Hepatic stellate cell (primary cell): Measurements from ENCODE around the gene DENND10.
"Not testable (repeated sequence)": the region's sequence is repeated elsewhere in the genome, so short reads cannot be mapped to it uniquely, and the experiment has no call there.

ENCODE experiments used
- DNase-seq: peaks from one replicate; pipeline ENCODE4 v3.0.0; 2011; ENCODE audit warnings: low spot score

DENND10 gene

DNA sequence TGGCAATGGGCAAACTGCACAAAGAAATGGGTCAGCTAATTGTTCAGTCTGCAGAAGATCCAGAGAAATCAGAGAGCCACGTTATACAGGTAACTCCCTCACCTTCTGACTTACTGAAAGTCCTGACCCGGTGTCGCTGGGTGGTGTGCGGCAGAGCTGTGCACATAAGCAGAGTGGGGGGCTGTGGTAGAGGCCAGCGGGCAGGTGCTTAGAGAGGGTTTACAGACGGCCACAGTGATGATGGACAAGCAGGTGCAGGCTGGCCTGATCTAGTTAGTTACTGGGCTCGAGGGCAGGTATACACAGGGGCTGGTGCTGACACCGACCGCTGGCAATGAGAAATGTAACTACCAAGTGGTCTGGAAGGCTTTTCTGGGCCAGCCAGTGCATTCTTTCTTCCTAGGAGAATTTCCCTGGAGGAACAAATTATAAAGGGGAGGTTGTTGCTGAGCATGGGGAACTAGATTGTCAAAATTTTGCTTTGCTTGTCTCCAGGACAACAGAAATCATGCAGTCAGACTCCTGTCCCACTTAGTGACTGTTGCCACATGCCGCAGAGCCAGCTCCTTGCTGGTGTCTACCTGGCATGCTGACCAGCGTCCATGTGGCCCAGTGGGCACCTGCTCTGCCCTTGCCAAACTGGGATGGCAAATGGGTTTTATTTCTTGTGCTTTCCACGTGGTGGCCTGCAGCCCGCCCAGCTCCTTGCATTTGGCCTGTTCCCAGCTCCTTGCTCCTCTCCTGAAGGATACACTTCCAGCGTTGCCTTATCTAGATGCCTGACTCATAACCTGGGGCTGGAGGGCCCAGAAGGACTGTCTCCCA is 28.8 kb downstream of the DENND10 start:
- no peak for DNase-seq

GRCh38 chr10:119133949-119134348 is 30.0 kb downstream of the DENND10 start:
- no peak for DNase-seq

DNA sequence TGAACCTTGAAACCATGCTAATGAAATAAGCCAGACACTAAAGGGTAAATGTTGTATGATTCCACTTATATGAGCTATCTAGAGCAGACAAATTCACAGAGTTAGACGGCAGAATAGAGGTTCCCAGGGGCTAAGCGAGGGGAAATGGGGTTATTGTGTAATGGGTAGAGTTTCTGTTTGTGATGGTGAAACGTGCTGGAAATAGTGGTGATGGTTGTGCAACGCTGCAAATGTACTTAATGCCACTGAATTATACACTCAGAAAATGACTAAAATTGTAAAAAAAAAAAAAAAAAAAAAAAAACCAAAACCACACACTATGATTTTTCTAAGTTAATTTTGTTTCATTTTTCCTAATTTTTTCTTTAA is 31.6 kb downstream of the DENND10 start:
- DNase-seq, result no peak

- DNase-seq, result no peak
Observed at GRCh38 chr10:119136084-119136483, 32.2 kb downstream of the DENND10 start.

DNA sequence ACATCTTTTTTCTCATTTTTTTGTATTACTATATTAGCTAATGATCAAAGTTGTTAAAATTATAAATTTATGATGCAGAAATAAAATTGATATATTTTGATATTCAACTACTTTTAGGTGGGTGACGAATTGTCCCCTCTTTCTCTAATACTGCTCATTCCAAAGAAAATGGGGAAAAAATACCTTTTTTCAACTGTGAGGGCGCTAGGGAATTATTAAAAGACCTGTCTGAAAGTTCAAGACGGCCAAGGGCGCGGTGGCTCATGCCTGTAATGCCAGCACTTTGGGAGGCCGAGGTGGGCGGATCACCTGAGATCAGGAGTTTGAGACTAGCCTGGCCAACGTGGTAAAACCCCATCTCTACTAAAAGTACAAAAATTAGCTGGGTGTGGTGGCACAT is 34.0 kb downstream of the DENND10 start:
- not testable (repeated sequence) for DNase-seq

GRCh38 chr10:119138346-119139306 is 34.7 kb downstream of the DENND10 start:
- DNase-seq, result no peak

DNA sequence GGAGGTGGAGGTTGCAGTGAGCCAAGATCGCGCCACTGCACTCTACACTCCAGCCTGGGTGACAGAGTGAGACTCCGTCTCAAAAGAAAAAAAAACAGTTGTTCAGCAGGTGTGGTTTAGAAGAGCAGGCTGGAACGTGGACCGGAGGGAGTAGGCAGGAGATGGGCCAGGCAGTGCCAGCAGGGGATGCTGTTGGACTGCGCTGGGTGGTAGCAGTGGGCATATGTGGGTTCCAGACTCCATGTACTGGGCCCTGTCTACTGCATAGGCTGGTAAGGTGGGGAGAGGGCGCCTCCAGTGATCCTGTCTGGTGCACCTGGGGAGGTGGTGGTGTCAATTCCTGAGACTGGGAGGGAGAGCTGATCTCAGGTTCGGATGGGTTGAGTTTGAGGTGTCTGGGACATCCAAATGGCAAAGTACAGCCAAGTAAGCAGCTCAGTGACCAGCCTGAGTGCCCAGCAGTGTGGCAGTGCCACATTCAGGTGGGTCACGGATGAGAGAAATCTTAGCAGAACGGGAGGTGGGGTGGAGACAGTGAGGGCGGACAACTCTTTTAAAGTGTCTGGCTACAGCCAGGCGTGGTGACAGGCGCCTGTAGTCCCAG is 35.7 kb downstream of the DENND10 start:
- DNase-seq, result peak; percentile 63

GRCh38 chr10:119140603-119141245 is 36.8 kb downstream of the DENND10 start:
- no peak for DNase-seq

GRCh38 chr10:119143657-119144056 is 39.7 kb downstream of the DENND10 start:
- DNase-seq, result no peak

GRCh38 chr10:119149157-119149556 is 45.2 kb downstream of the DENND10 start:
- no peak for DNase-seq

DNA sequence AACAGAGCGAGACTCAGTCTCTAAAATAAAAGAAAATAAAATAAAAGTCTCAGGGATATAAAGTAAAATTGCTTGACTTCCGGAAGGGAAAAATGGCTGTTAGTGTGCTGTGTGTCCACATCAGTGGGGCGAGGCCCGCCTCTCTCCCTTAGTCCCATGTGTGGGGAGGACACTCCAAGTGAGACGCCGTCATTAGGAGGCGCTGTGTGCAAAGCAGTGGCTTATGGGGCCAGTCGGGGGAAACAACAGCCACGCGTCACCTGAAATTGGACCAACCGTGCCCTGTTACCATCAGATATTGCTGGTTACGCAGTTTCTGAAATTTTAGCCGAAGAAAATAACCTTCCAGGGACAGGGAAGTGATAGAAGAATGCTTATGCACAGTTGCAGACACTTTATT is 45.8 kb downstream of the DENND10 start:
- DNase-seq, result no peak

- not testable (repeated sequence) for DNase-seq
Observed at GRCh38 chr10:119151601-119152000, 47.7 kb downstream of the DENND10 start.

DNA sequence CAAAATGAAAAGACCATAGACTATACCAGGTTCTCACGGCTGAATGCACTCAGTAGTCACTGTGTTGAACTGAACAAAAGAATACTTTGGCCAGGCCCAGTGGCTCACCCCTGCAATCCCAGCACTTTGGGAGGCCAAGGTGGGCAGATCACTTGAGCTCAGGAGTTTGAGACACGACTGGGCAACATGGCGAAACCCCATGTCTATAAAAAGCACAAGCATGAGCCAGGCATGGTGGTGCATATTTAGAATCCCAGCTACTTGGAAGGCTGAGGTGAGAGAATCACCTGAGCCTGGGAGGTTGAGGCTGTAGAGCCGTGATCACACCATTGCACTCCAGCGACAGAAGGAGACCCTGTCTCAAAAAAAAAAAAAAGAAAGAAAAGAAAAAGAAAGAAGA is 49.1 kb downstream of the DENND10 start:
- DNase-seq, result no peak

- no peak for DNase-seq
Observed at GRCh38 chr10:119153661-119154060, 49.7 kb downstream of the DENND10 start.

GRCh38 chr10:119159332-119159731 is 55.4 kb downstream of the DENND10 start:
- DNase-seq, result no peak

- peak; percentile 41 for DNase-seq
Observed at GRCh38 chr10:119161680-119162451, 58.0 kb downstream of the DENND10 start.

DNA sequence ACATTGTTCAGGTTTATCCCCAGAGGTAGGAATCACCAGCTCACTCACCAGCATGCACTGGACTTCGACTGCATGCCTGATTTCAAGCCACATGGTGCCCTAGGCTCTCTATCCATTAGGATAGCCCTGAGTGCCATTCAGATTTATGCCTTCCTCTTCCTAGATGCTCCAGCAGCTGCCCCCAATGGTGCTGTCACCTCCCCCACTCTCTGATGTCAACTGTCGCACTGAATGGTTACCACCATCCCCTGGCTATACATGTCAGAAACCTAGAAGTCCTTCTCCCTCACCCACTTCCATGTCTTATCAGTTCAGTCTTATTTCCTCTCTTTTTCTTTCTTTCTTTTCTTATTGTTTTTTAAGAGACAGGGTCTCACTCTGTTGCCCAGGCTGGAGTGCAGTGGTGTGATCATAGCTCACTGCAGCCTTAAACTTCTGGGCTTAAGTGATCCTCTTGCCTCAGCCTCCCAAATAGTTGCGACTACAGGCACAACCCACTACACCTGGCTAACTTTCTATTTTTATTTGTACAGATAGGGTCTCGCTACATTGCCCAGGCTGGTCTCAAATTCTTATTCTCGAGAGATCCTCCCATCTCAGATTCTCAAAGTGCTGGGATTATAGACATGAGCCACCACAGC is 58.7 kb downstream of the DENND10 start:
- no peak for DNase-seq

GRCh38 chr10:119165171-119166117 is 61.5 kb downstream of the DENND10 start, which contains the start of gene SFXN4:
SFXN4 (minus strand) TSS chr10:119165714; CDS start chr10:119165647, 67 bp downstream.
- peak; percentile 72 for DNase-seq

DNA sequence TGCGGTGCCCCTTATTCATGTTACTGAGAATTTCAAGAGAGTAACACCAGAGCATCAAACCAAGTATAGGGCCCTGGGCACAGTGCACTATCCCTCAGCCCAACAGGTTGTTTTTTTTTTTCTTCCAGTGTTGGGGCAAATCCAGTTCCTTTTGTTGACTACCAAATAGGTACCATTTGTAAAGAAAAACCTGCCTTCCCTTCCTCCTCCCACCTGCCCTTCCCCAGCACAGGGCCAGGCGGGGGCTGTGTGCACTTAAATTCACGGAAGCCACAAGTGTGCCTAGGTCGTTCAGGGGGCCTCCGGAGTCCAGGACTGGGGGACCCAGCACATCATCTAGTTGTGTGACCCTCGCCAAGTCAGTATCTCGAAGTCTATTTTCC is 62.2 kb downstream of the DENND10 start:
- no peak for DNase-seq

- no peak for DNase-seq
Observed at GRCh38 chr10:119166564-119166963, 62.7 kb downstream of the DENND10 start.
